IMR-90 (cell line): ENCODE results near the gene AKR1D1. TPM values are rescaled to one million over a fixed set of nuclear protein-coding genes. Genes with fewer than 3 reads are reported as not detected.

Source experiments
- ATAC-seq: fragments of 200-7000 bp; cut with Tn5 transposase; 2 replicates; pipeline ENCODE4 v1.9.1; 2020; ENCODE audit warnings: low read depth, mild to moderate bottlenecking, moderate library complexity
- BruUV-seq: library from RNA; stranded (reverse); fragments of 400-500 nt; replicated peaks from 2 replicates; lab custom pipeline; 2021; lab: Mats Ljungman, UMichigan
- CTCF ChIA-PET: fragments of 300-600 bp; formaldehyde crosslinking; extraction: SDS; loops from one replicate; lab custom pipeline; 2021; ENCODE audit warnings: antibody characterized with exemption; lab: Yijun Ruan, JAX
- POLR2A ChIA-PET: fragments of 300-600 bp; sonication (Branson Sonifier 250); formaldehyde crosslinking; loops from one replicate; lab custom pipeline; 2022; ENCODE audit warnings: antibody characterized with exemption; ENCODE audit not compliant: unreplicated experiment; lab: Charles Lee
- DNase-seq: peaks from one replicate; pipeline ENCODE4 v3.0.0; 2013
- H2AFZ ChIP-seq: replicated peaks from 2 replicates; pipeline ENCODE3; 2013; ENCODE audit warnings: low read length, mild to moderate bottlenecking; ENCODE audit not compliant: poor library complexity
- H2AK5ac ChIP-seq: 2 replicates; pipeline ENCODE4 v1.6.1; 2013; ENCODE audit warnings: low read depth, low read length, inconsistent platforms
- H2AK9ac ChIP-seq: replicated peaks from 2 replicates; pipeline ENCODE3; 2013; ENCODE audit warnings: mild to moderate bottlenecking, low read depth, low read length, moderate library complexity; ENCODE audit not compliant: poor library complexity
- H2BK120ac ChIP-seq: 2 replicates; pipeline ENCODE4 v1.6.1; 2013; ENCODE audit warnings: low read depth, low read length, inconsistent platforms
- H2BK15ac ChIP-seq: 3 replicates; pipeline ENCODE4 v1.6.1; 2013; ENCODE audit warnings: low read depth, low read length, inconsistent platforms
- H2BK20ac ChIP-seq: 2 replicates; pipeline ENCODE4 v1.6.1; 2013; ENCODE audit warnings: low read depth, mild to moderate bottlenecking, inconsistent platforms, low read length, moderate library complexity
- H2BK5ac ChIP-seq: 2 replicates; pipeline ENCODE4 v1.6.1; 2013; ENCODE audit warnings: mild to moderate bottlenecking, low read depth, low read length, inconsistent platforms; ENCODE audit not compliant: poor library complexity, severe bottlenecking
- H3K14ac ChIP-seq: replicated peaks from 2 replicates; pipeline ENCODE4 v1.6.1; 2013; ENCODE audit warnings: low read depth, low read length, inconsistent platforms
- H3K18ac ChIP-seq: 2 replicates; pipeline ENCODE4 v1.6.1; 2013; ENCODE audit warnings: low read depth, low read length, control low read depth
- H3K23ac ChIP-seq: 2 replicates; pipeline ENCODE4 v1.6.1; 2013; ENCODE audit warnings: low read depth, low read length, inconsistent platforms
- H3K27ac ChIP-seq: 2 replicates; pipeline ENCODE4 v1.5.1; 2013; ENCODE audit warnings: mild to moderate bottlenecking, control low read depth, low read length; ENCODE audit not compliant: insufficient read depth
- H3K27me3 ChIP-seq: 2 replicates; pipeline ENCODE4 v1.6.1; 2013; ENCODE audit warnings: low read length; ENCODE audit not compliant: control insufficient read depth, insufficient read depth
- H3K36me3 ChIP-seq: 2 replicates; pipeline ENCODE4 v1.6.1; 2013; ENCODE audit warnings: low read length, mixed read lengths; ENCODE audit not compliant: control insufficient read depth, insufficient read depth
- H3K4ac ChIP-seq: 2 replicates; pipeline ENCODE4 v1.6.1; 2013; ENCODE audit warnings: low read depth, low read length, inconsistent platforms
- H3K4me1 ChIP-seq: 2 replicates; pipeline ENCODE4 v1.6.1; 2013; ENCODE audit warnings: low read length, mixed read lengths; ENCODE audit not compliant: control insufficient read depth, insufficient read depth
- H3K4me2 ChIP-seq: 2 replicates; pipeline ENCODE4 v1.6.1; 2013; ENCODE audit warnings: low read depth, mild to moderate bottlenecking, control low read depth, low read length, moderate library complexity
- H3K4me3 ChIP-seq: 2 replicates; pipeline ENCODE4 v1.5.1; 2013; ENCODE audit warnings: low read depth, mild to moderate bottlenecking, control low read depth, low read length, moderate library complexity; ENCODE audit not compliant: insufficient read depth
- H3K56ac ChIP-seq: 2 replicates; pipeline ENCODE4 v1.6.1; 2013; ENCODE audit warnings: low read length, inconsistent platforms; ENCODE audit not compliant: insufficient read depth; ENCODE audit errors: extremely low read depth
- H3K79me1 ChIP-seq, 2 experiments: 2 replicates each; pipeline ENCODE4 v1.6.1; 2013; ENCODE audit warnings: low read length in 2 of 2, inconsistent platforms in 1 of 2, low read depth in 1 of 2
- H3K9ac ChIP-seq: 2 replicates; pipeline ENCODE4 v1.6.1; 2013; ENCODE audit warnings: low read depth, low read length, control low read depth
- H3K9me1 ChIP-seq: 2 replicates; pipeline ENCODE4 v1.6.1; 2013; ENCODE audit warnings: low read length, inconsistent platforms; ENCODE audit not compliant: insufficient read depth
- H3K9me3 ChIP-seq: 2 replicates; pipeline ENCODE4 v1.6.1; 2013; ENCODE audit warnings: low read length; ENCODE audit not compliant: control insufficient read depth, insufficient read depth
- H4K20me1 ChIP-seq: 2 replicates; pipeline ENCODE4 v1.6.1; 2013; ENCODE audit warnings: low read length, inconsistent platforms; ENCODE audit not compliant: insufficient read depth
- H4K5ac ChIP-seq: 2 replicates; pipeline ENCODE4 v1.6.1; 2013; ENCODE audit warnings: mild to moderate bottlenecking, low read depth, low read length, control low read depth
- H4K8ac ChIP-seq, 2 experiments: 2 replicates each; pipeline ENCODE4 v1.6.1; 2013; ENCODE audit warnings: low read depth in 2 of 2, low read length in 2 of 2, control low read depth in 1 of 2, inconsistent platforms in 1 of 2
- H4K91ac ChIP-seq: 2 replicates; pipeline ENCODE4 v1.6.1; 2013; ENCODE audit warnings: low read depth, low read length, inconsistent platforms; ENCODE audit not compliant: insufficient read depth
- BHLHE40 ChIP-seq: fragments of 150-350 bp; IDR thresholded peaks from 2 replicates; pipeline ENCODE4 v1.6.1; 2016; ENCODE audit warnings: mild to moderate bottlenecking, low read depth, low read length
- CEBPB ChIP-seq: IDR thresholded peaks from 2 replicates; pipeline ENCODE4 v1.6.1; 2012; ENCODE audit warnings: low read depth, low read length, improper control_type of control experiment
- CHD1 ChIP-seq: IDR thresholded peaks from 2 replicates; pipeline ENCODE4 v1.6.1; 2012; ENCODE audit warnings: low read depth, low read length, improper control_type of control experiment
- FOS ChIP-seq: fragments of 150-350 bp; IDR thresholded peaks from 2 replicates; pipeline ENCODE4 v1.6.1; 2016; ENCODE audit warnings: low read depth, low read length
- MAFK ChIP-seq: IDR thresholded peaks from 2 replicates; pipeline ENCODE4 v1.6.1; 2012; ENCODE audit warnings: low read depth, low read length, improper control_type of control experiment
- MAZ ChIP-seq: IDR thresholded peaks from 2 replicates; pipeline ENCODE4 v1.6.1; 2012; ENCODE audit warnings: low read depth, mild to moderate bottlenecking, low read length, improper control_type of control experiment, moderate library complexity, borderline replicate concordance
- MXI1 ChIP-seq: IDR thresholded peaks from 2 replicates; pipeline ENCODE4 v1.6.1; 2012; ENCODE audit warnings: low read depth, mild to moderate bottlenecking, low read length, moderate library complexity, borderline replicate concordance
- NFE2L2 ChIP-seq: fragments of 150-350 bp; IDR thresholded peaks from 2 replicates; pipeline ENCODE4 v1.6.1; 2016; ENCODE audit warnings: low read depth, mild to moderate bottlenecking, low read length
- POLR2A ChIP-seq: IDR thresholded peaks from 2 replicates; pipeline ENCODE4 v1.6.1; 2012; ENCODE audit warnings: mild to moderate bottlenecking, low read depth, low read length
- RAD21 ChIP-seq: IDR thresholded peaks from 2 replicates; pipeline ENCODE4 v1.6.1; 2012; ENCODE audit warnings: low read length, improper control_type of control experiment
- RCOR1 ChIP-seq: IDR thresholded peaks from 2 replicates; pipeline ENCODE4 v1.6.1; 2012; ENCODE audit warnings: mild to moderate bottlenecking, low read length, improper control_type of control experiment; ENCODE audit not compliant: insufficient replicate concordance
- RFX5 ChIP-seq: IDR thresholded peaks from 2 replicates; pipeline ENCODE4 v1.8.0; 2012; ENCODE audit warnings: low read depth, mild to moderate bottlenecking, low read length, moderate library complexity
- SMC3 ChIP-seq: fragments of 150-350 bp; IDR thresholded peaks from 2 replicates; pipeline ENCODE4 v1.6.1; 2016; ENCODE audit warnings: low read depth, mild to moderate bottlenecking, antibody characterized with exemption, low read length, moderate library complexity
- WGBS, 2 experiments: methylation state at CpG; one replicate each; pipeline versions ENCODE4 v1.1.5 to v1.1.7; 2013; ENCODE audit warnings: missing lambda C conversion rate in 2 of 2; ENCODE audit not compliant: insufficient read length in 1 of 2; ENCODE audit errors: extremely low coverage in 2 of 2; 5-methylcytosine and 5-hydroxymethylcytosine counted together
- dilution Hi-C: fragments of 300-500 bp; cut with HindIII; formaldehyde crosslinking; loops from one replicate; pipeline ENCODE4 v1.14.3; 2018; ENCODE audit warnings: low sequenced_read_pairs; ENCODE audit not compliant: unreplicated experiment
- in situ Hi-C: fragments of 300-500 bp; cut with MboI; formaldehyde crosslinking; loops from 3 replicates; pipeline ENCODE4 v1.14.3; 2019; ENCODE audit warnings: low sequenced_read_pairs, inconsistent platforms, mixed read lengths
- intact Hi-C: fragments of 100-400 bp; cut with micrococcal nuclease; formaldehyde crosslinking; loops from 2 replicates; pipeline ENCODE4 v1.10.0; 2022
- polyA plus RNA-seq, 3 experiments: library from polyadenylated mRNA; depleted of rRNA; stranded (reverse); fragments of >200 nt; gene quantifications; 2 replicates each; pipeline ENCODE4 v1.2.3, GENCODE V29; 2012; ENCODE audit warnings: low replicate concordance in 1 of 3
- total RNA-seq: library from RNA; depleted of rRNA; stranded (reverse); fragments of >200 nt; gene quantifications from 2 replicates; pipeline ENCODE4 v1.2.3, GENCODE V29; 2012
- TF ChIP-seq, protein P1 (sequence below): fragments of 150-350 bp; IDR thresholded peaks from 2 replicates; pipeline ENCODE4 v1.6.1; 2016; ENCODE audit warnings: low read depth, mild to moderate bottlenecking, low read length, moderate library complexity, borderline replicate concordance
- TF ChIP-seq, protein P2 (sequence below): fragments of 150-350 bp; IDR thresholded peaks from 2 replicates; pipeline ENCODE4 v1.6.1; 2017; ENCODE audit warnings: mild to moderate bottlenecking, antibody characterized with exemption, low read length, low read depth
- TF ChIP-seq, protein P3 (sequence below): conservative IDR thresholded peaks from 2 replicates; pipeline ENCODE4 v1.5.1; 2012; ENCODE audit warnings: mild to moderate bottlenecking, low read depth, low read length, improper control_type of control experiment

AKR1D1 gene
- total and polyA plus RNA-seq, 2 of the 4 experiments (the other 2 are of a cell fraction) = not detected

DNA sequence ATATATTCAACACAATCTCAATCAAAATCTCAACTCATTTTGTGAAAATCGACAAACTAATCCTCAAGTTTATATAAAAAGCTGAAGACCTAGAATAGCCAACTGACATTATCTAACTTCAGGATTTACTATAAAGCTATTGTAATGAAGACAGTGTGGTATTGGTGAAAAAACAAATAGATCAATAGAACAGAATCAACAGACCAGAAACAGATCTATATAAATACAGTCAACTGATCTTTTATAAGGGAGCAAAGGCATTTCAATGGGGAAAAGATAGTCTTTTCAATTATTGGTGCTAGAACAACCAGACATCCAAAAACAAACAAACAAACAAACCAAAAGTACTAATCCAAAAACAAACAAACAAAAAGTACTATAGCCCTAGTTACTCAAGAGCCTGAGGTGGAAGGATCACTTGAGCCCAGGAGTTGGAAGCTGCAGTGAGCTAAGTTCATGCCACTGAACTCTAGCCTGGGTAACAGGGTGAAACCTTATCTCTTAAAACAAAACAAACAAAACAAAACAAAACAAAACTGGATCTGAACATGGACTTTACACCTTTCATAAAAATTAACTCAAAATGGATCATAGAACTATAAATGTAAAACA lies 26.6 kb upstream of the AKR1D1 start:
- no peak overlapping the region for H2BK20ac ChIP-seq
- no peaks in the 10 kb centered on the region for H3K9me1 ChIP-seq
- H3K4me3 ChIP-seq = no peak overlapping the region
- BruUV-seq = no TSS peak
- ATAC-seq (no peak), DNase-seq (no peak)
- TF ChIP-seq FOS (no peak), RAD21 (no peak), NFE2L2 (no peak), SMC3 (no peak), BHLHE40 (no peak), CEBPB (no peak), MAZ (no peak), CHD1 (no peak), POLR2A (no peak), MXI1 (no peak), RFX5 (no peak), MAFK (no peak), RCOR1 (no peak)
- TF ChIP-seq, protein P1, sequence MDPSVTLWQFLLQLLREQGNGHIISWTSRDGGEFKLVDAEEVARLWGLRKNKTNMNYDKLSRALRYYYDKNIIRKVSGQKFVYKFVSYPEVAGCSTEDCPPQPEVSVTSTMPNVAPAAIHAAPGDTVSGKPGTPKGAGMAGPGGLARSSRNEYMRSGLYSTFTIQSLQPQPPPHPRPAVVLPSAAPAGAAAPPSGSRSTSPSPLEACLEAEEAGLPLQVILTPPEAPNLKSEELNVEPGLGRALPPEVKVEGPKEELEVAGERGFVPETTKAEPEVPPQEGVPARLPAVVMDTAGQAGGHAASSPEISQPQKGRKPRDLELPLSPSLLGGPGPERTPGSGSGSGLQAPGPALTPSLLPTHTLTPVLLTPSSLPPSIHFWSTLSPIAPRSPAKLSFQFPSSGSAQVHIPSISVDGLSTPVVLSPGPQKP = no peak
- TF ChIP-seq, protein P2, sequence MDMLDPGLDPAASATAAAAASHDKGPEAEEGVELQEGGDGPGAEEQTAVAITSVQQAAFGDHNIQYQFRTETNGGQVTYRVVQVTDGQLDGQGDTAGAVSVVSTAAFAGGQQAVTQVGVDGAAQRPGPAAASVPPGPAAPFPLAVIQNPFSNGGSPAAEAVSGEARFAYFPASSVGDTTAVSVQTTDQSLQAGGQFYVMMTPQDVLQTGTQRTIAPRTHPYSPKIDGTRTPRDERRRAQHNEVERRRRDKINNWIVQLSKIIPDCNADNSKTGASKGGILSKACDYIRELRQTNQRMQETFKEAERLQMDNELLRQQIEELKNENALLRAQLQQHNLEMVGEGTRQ = no peak
- TF ChIP-seq, protein P3, sequence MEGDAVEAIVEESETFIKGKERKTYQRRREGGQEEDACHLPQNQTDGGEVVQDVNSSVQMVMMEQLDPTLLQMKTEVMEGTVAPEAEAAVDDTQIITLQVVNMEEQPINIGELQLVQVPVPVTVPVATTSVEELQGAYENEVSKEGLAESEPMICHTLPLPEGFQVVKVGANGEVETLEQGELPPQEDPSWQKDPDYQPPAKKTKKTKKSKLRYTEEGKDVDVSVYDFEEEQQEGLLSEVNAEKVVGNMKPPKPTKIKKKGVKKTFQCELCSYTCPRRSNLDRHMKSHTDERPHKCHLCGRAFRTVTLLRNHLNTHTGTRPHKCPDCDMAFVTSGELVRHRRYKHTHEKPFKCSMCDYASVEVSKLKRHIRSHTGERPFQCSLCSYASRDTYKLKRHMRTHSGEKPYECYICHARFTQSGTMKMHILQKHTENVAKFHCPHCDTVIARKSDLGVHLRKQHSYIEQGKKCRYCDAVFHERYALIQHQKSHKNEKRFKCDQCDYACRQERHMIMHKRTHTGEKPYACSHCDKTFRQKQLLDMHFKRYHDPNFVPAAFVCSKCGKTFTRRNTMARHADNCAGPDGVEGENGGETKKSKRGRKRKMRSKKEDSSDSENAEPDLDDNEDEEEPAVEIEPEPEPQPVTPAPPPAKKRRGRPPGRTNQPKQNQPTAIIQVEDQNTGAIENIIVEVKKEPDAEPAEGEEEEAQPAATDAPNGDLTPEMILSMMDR = no peak
- no peak overlapping the region for H3K23ac ChIP-seq
- no peaks in the 10 kb centered on the region for H3K4me1 ChIP-seq
- WGBS, 2 experiments = 100% methylated on average over 1 of the region's 1 CpG; no CpG with 5 or more reads in 1 of the 2 experiments
- no peak overlapping the region for H4K8ac ChIP-seq
- dilution Hi-C loops = no loop called here
- H3K18ac ChIP-seq = no peak overlapping the region
- intact Hi-C loops = no loop called here
- no peaks in the 10 kb centered on the region for H4K20me1 ChIP-seq
- no peaks in the 10 kb centered on the region for H3K36me3 ChIP-seq
- no peak overlapping the region for H3K9ac ChIP-seq
- no peak overlapping the region for H2AK9ac ChIP-seq
- H2BK15ac ChIP-seq = no peak overlapping the region
- H4K5ac ChIP-seq = no peak overlapping the region
- CTCF ChIA-PET = no interaction called here
- POLR2A ChIA-PET = no interaction called here
- no peak overlapping the region for H3K4me2 ChIP-seq
- no peak overlapping the region for H3K4ac ChIP-seq
- no peak overlapping the region for H3K27ac ChIP-seq
- in situ Hi-C loops = no loop called here
- H3K27me3 ChIP-seq = no peaks in the 10 kb centered on the region; the same call in 1 of the 2 replicates
- no peak overlapping the region for H2AFZ ChIP-seq
- no peak overlapping the region for H3K56ac ChIP-seq
- no peak overlapping the region for H2AK5ac ChIP-seq
- H2BK5ac ChIP-seq = no peak overlapping the region
- H3K9me3 ChIP-seq = no peaks in the 10 kb centered on the region
- H4K91ac ChIP-seq = no peak overlapping the region
- no peak overlapping the region for H2BK120ac ChIP-seq
- no peak overlapping the region for H3K14ac ChIP-seq
- H3K79me1 ChIP-seq = no peaks in the 10 kb centered on the region
